T-helper 17 cell (primary cell): ENCODE results near the gene OSGIN1. TPM values are rescaled to one million over a fixed set of nuclear protein-coding genes. Genes with fewer than 3 reads are reported as not detected.

ENCODE experiments used
- ATAC-seq: fragments of 150-1000 bp; cut with Tn5 transposase; 2 replicates; pipeline ENCODE4 v1.10.0; 2021; ENCODE audit warnings: mild to moderate bottlenecking, moderate library complexity
- DNase-seq, 3 donors: peaks; one replicate each; pipeline versions ENCODE4 v3.0.0 to v3.0.0-alpha.2; 2020 to 2021
- H3K9me3 ChIP-seq: one replicate; pipeline ENCODE4 v1.7.0; 2013; ENCODE audit warnings: low read length, mild to moderate bottlenecking; ENCODE audit not compliant: control insufficient read depth, poor library complexity, severe bottlenecking
- H3K27ac Mint-ChIP-seq: one replicate; pipeline ENCODE4 v1.8.0; 2022; ENCODE audit warnings: mild to moderate bottlenecking, moderate library complexity, mixed read lengths
- H3K27me3 Mint-ChIP-seq: one replicate; pipeline ENCODE4 v1.8.0; 2022; ENCODE audit warnings: mixed read lengths
- H3K36me3 Mint-ChIP-seq: one replicate; pipeline ENCODE4 v1.8.0; 2022; ENCODE audit warnings: low read depth, mixed read lengths
- H3K4me1 Mint-ChIP-seq: one replicate; pipeline ENCODE4 v1.8.0; 2022; ENCODE audit warnings: mild to moderate bottlenecking, mixed read lengths
- H3K4me3 Mint-ChIP-seq: one replicate; pipeline ENCODE4 v1.8.0; 2022; ENCODE audit warnings: mild to moderate bottlenecking, moderate library complexity, mixed read lengths
- total RNA-seq, 4 donors: library from RNA in 2 of 4; stranded (reverse) in 2 of 4; gene quantifications; one replicate each; pipeline ENCODE4 v1.2.3 and lab custom pipeline; 2022 to 2026

OSGIN1 gene
- total RNA-seq = 1 to 10 TPM; 1.1 to 1.4 TPM
- 1.2 to 1.4 reads per million in 2 donors for total RNA-seq (lab: John Stamatoyannopoulos, UW)

- no peaks in the 10 kb centered on the region for H3K36me3 Mint-ChIP-seq
- H3K4me3 Mint-ChIP-seq = peak within 1 kb of the TSS; percentile 50
- no peak within 1 kb of the TSS for H3K27ac Mint-ChIP-seq
- peak; percentile 71 for ATAC-seq
- DNase-seq = no peak
- peaks cover 28% of the 10 kb centered on the region for H3K27me3 Mint-ChIP-seq
- no peaks in the 10 kb centered on the region for H3K9me3 ChIP-seq
- H3K4me1 Mint-ChIP-seq = peaks cover 2% of the 10 kb centered on the region
Observed at GRCh38 chr16:83952940-83953795, at the start of gene OSGIN1. TSS of gene OSGIN1 (plus strand) at chr16:83953240. CDS start at chr16:83957672, 4,432 bp downstream.

GRCh38 chr16:83903751-83904150, 49.3 kb upstream of the OSGIN1 start:
- H3K4me1 Mint-ChIP-seq = peaks cover 40% of the 10 kb centered on the region
- ATAC-seq = no peak
- no peaks in the 10 kb centered on the region for H3K27me3 Mint-ChIP-seq

GRCh38 chr16:83906683-83907082, 46.4 kb upstream of the OSGIN1 start:
- Mint-ChIP-seq H3K36me3 (peaks cover 2% of the 10 kb centered on the region), H3K27ac (no peak overlapping the region)

More at GRCh38 chr16:83903751-83904150, 49.3 kb upstream of the OSGIN1 start:
- no peak overlapping the region for H3K27ac Mint-ChIP-seq
- no peaks in the 10 kb centered on the region for H3K9me3 ChIP-seq
- no peak for DNase-seq
- H3K4me3 Mint-ChIP-seq = no peak overlapping the region
- peaks cover 5% of the 10 kb centered on the region for H3K36me3 Mint-ChIP-seq

GRCh38 chr16:83907111-83907510, 45.9 kb upstream of the OSGIN1 start:
- no peaks in the 10 kb centered on the region for H3K27me3 Mint-ChIP-seq
- peaks cover 2% of the 10 kb centered on the region for H3K36me3 Mint-ChIP-seq
- ATAC-seq (no peak), DNase-seq (no peak)
- no peaks in the 10 kb centered on the region for H3K9me3 ChIP-seq
- no peak overlapping the region for H3K27ac Mint-ChIP-seq
- no peak overlapping the region for H3K4me3 Mint-ChIP-seq
- H3K4me1 Mint-ChIP-seq = peaks cover 23% of the 10 kb centered on the region

More at GRCh38 chr16:83906683-83907082, 46.4 kb upstream of the OSGIN1 start:
- peaks cover 25% of the 10 kb centered on the region for H3K4me1 Mint-ChIP-seq
- no peak for ATAC-seq
- H3K4me3 Mint-ChIP-seq = no peak overlapping the region
- H3K9me3 ChIP-seq = no peaks in the 10 kb centered on the region
- DNase-seq = no peak
- no peaks in the 10 kb centered on the region for H3K27me3 Mint-ChIP-seq

GRCh38 chr16:83907631-83908250, 45.3 kb upstream of the OSGIN1 start:
- Mint-ChIP-seq H3K4me3 (no peak overlapping the region), H3K27ac (no peak overlapping the region), H3K4me1 (peaks cover 19% of the 10 kb centered on the region), H3K27me3 (no peaks in the 10 kb centered on the region), H3K36me3 (peaks cover 2% of the 10 kb centered on the region)
- ATAC-seq (no peak), DNase-seq (no peak)
- H3K9me3 ChIP-seq = no peaks in the 10 kb centered on the region

- Mint-ChIP-seq H3K36me3 (peaks cover 2% of the 10 kb centered on the region), H3K27ac (no peak overlapping the region), H3K27me3 (no peaks in the 10 kb centered on the region), H3K4me3 (peak overlapping the region; percentile 31), H3K4me1 (peaks cover 18% of the 10 kb centered on the region)
- ATAC-seq (no peak), DNase-seq (no peak)
- no peaks in the 10 kb centered on the region for H3K9me3 ChIP-seq
Observed at GRCh38 chr16:83908798-83909197, 44.2 kb upstream of the OSGIN1 start.

- peaks cover 12% of the 10 kb centered on the region for H3K4me1 Mint-ChIP-seq
- DNase-seq (no peak), ATAC-seq (no peak)
- H3K27me3 Mint-ChIP-seq = no peaks in the 10 kb centered on the region
- H3K4me3 Mint-ChIP-seq = no peak overlapping the region
- H3K27ac Mint-ChIP-seq = no peak overlapping the region
- peaks cover 5% of the 10 kb centered on the region for H3K36me3 Mint-ChIP-seq
- H3K9me3 ChIP-seq = no peaks in the 10 kb centered on the region
Observed at GRCh38 chr16:83911290-83911689, 41.8 kb upstream of the OSGIN1 start.

GRCh38 chr16:83912519-83913244, 40.4 kb upstream of the OSGIN1 start:
- ATAC-seq (no peak), DNase-seq (no peak)
- H3K4me3 Mint-ChIP-seq = no peak overlapping the region
- H3K27me3 Mint-ChIP-seq = no peaks in the 10 kb centered on the region
- H3K4me1 Mint-ChIP-seq = peaks cover 7% of the 10 kb centered on the region
- peaks cover 2% of the 10 kb centered on the region for H3K36me3 Mint-ChIP-seq
- no peaks in the 10 kb centered on the region for H3K9me3 ChIP-seq
- H3K27ac Mint-ChIP-seq = no peak overlapping the region

- ATAC-seq = no peak
- no peaks in the 10 kb centered on the region for H3K9me3 ChIP-seq
- DNase-seq = no peak
- peaks cover 7% of the 10 kb centered on the region for H3K4me1 Mint-ChIP-seq
- H3K27ac Mint-ChIP-seq = no peak overlapping the region
- H3K27me3 Mint-ChIP-seq = no peaks in the 10 kb centered on the region
- H3K4me3 Mint-ChIP-seq = no peak overlapping the region
- H3K36me3 Mint-ChIP-seq = peaks cover 2% of the 10 kb centered on the region
Observed at GRCh38 chr16:83913245-83913633, 39.8 kb upstream of the OSGIN1 start.

GRCh38 chr16:83914091-83914710, 38.8 kb upstream of the OSGIN1 start:
- H3K4me3 Mint-ChIP-seq = no peak overlapping the region
- H3K9me3 ChIP-seq = no peaks in the 10 kb centered on the region
- H3K27ac Mint-ChIP-seq = no peak overlapping the region
- H3K4me1 Mint-ChIP-seq = peaks cover 4% of the 10 kb centered on the region
- peaks cover 5% of the 10 kb centered on the region for H3K36me3 Mint-ChIP-seq
- no peak for ATAC-seq
- no peak for DNase-seq
- no peaks in the 10 kb centered on the region for H3K27me3 Mint-ChIP-seq

- peaks cover 7% of the 10 kb centered on the region for H3K4me1 Mint-ChIP-seq
Observed at GRCh38 chr16:83915081-83915480, 38.0 kb upstream of the OSGIN1 start.

GRCh38 chr16:83915491-83915890, 37.5 kb upstream of the OSGIN1 start:
- peaks cover 5% of the 10 kb centered on the region for H3K36me3 Mint-ChIP-seq

More at GRCh38 chr16:83915081-83915480, 38.0 kb upstream of the OSGIN1 start:
- ATAC-seq (no peak), DNase-seq (no peak)
- Mint-ChIP-seq H3K36me3 (peaks cover 5% of the 10 kb centered on the region), H3K4me3 (no peak overlapping the region), H3K27ac (no peak overlapping the region), H3K27me3 (no peaks in the 10 kb centered on the region)
- no peaks in the 10 kb centered on the region for H3K9me3 ChIP-seq

More at GRCh38 chr16:83915491-83915890, 37.5 kb upstream of the OSGIN1 start:
- Mint-ChIP-seq H3K4me1 (peaks cover 7% of the 10 kb centered on the region), H3K4me3 (no peak overlapping the region), H3K27me3 (no peaks in the 10 kb centered on the region), H3K27ac (no peak overlapping the region)
- ATAC-seq = no peak
- no peak for DNase-seq
- H3K9me3 ChIP-seq = no peaks in the 10 kb centered on the region
